HUDEP-2 (cell line): ENCODE measurements around the gene RNF223.
A peak's percentile ranks its signal among the peaks of the same experiment; 100 is the strongest.
"Not testable (repeated sequence)": the region's sequence is repeated elsewhere in the genome, so short reads cannot be mapped to it uniquely, and the experiment has no call there.

Experiments
- DNase-seq, 76 experiments: peaks; one replicate each; lab custom pipeline; 2025; ENCODE audit not compliant: unreplicated experiment in 76 of 76; lab: John Stamatoyannopoulos, UW

The RNF223 gene

DNA sequence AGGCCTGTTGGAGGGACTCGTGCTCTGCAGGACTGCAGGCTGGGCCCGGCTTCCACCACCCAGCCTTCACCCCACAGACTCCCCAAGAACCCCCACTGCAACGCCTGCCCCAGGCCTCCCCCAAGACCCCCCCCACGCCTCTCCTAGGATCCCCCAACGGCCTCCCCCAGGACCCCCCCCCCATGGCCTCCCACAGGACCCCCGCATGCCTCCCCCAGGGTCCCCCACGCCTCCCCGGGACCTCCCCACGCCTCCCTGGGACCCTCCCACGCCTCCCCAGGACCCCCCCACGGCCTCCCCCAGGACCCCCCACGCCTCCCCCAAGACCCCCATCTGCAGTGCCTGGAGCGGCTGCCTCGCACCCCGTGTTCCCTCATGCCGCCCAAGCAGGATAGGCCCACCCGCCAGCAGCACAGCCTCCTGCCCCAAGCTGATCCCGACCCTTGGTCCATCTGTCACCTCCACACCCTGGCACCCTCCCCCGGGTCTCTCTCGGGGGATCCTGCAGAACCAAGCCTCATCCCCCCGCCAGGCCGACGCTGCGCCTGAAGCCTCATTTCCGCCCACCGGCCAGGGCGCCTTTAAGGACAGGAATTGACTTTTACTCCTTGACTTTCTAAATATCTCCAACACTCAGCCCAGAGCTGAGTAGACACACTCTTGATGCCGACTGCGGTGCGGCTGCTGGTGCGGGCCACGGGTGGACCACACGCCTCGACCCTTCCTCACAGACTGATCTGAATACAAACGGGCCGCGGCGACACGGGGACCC, 14.1 kb upstream of the RNF223 start:
- no peak for DNase-seq

DNA sequence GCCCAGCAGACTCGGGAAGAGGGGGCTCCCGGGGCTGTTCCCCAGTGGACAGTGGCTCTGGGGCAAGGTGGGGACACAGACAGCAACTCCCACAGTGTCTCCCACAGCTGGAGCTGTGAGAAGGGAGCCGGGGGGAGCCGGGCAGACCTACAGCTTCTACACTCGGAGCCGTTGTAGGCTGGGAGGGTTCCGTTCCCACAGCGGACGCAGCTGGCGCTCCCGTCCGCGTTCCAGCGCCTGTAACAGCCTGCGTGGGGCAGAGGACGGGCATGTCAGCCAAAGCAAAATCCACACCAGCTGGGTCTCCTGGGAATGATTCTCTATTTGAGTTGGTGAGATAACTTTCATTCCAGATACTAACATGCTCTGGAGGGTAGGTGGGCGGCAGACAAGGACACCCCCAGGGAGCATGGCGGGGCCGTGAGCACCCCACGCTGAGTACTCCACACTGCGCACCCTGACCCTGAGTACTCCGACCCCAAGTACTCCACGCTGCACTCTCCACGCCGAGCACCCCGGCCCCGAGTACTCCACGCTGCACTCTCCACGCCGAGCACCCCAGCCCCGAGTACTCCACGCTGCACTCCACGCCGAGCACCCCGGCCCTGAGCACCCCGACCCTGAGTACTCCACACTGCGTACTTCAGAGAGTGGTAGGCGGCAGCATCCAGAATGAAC, 13.4 kb upstream of the RNF223 start:
- no peak for DNase-seq

DNA sequence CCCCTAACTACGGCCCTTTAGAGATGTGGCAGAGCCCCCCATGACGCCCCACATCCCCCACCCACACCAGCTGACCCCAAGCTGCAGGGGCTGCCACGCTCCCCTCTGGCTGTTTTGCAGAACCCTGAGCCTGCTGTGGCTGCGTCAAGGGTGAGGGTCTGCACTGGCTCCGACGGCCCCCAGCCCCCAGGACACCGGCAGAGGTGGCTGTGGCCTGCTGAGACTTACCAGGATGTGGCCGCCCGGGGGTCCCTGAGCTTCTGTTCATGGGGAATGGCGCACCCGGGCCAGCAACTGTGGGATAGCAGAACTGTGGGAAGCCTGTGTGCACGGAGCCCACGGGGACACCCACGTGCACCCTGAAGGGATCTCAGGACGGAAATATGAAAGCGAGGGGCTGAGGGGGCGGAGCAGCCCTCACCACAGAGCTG, 12.8 kb upstream of the RNF223 start:
- DNase-seq, result no peak

DNA sequence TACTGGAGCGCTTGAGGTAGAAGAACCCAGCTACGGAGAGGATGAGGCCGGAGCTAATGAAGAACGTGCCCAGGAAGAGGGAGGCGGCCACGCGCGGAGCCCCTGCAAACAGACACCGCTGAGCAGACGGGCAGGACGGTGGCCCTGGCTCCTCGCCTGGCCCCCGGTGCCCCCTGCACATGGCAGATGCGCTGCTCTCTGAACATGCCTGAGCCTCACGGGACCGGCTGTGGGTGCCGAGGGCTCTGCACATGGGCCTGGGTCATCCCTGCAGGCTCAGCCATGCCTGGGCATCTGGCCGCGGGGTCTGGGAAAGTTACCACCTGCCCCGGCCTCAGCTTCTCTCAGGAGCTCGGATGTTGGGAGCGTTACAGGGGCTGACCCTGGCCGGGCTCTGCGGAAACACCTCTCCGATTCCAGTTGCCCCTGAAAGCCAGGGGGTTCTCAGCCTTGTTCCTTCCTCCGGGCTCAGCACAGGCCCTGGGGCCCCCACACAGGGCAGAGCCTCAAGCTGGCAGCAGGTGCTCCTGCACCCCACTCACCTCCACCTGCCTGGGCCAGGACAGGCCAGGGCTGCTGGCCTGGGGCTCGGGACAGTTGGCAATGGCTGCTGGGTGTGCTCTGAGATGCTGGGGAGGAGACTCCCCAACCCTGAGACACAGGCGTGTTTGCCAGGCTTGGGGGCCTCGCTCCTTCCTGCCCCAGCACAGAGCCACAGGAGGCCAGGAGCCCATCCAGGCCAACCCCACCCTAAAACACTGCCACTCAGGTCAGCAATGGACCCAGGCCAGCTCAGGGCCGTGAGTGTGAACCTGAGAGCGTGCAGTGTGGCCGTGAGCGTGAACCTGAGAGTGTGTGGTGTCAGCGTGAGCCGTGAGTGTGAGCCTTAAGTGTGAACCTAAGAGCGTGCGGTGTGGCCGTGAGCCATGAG, 12.1 kb upstream of the RNF223 start:
- no peak for DNase-seq

DNA sequence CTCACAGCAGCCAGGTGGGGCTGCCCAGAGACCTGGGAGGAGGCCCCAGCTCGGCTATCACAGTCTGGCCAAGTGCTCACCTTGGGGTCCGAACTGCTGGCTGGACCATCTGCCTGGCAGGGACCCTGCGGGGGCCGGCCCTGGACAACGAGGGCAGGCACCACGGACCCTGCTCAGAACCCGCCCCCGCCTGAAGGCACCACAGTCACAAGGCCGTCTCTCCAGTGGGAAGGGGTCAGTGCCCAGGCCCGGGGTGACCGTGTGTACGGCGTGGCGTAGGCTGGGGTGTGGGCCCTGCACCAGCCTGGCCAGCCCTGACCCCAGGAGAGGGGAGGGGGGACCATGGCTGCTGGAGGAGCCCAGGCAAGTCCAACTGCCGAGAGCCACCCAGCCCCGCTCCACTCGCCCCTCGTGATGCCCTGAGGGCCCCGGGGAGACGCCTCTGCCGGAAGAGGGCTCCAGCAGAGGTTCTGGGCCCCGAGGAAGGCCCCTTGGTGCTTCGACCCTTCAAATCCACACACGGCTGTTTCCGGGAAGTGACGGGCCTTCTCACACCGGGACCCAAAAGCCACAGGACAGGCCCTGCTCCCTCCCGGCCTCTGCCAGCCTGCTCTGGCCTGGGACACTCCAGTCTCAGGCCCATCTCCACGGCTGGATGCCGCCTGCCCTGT, 11.2 kb upstream of the RNF223 start:
- DNase-seq, result no peak

DNA sequence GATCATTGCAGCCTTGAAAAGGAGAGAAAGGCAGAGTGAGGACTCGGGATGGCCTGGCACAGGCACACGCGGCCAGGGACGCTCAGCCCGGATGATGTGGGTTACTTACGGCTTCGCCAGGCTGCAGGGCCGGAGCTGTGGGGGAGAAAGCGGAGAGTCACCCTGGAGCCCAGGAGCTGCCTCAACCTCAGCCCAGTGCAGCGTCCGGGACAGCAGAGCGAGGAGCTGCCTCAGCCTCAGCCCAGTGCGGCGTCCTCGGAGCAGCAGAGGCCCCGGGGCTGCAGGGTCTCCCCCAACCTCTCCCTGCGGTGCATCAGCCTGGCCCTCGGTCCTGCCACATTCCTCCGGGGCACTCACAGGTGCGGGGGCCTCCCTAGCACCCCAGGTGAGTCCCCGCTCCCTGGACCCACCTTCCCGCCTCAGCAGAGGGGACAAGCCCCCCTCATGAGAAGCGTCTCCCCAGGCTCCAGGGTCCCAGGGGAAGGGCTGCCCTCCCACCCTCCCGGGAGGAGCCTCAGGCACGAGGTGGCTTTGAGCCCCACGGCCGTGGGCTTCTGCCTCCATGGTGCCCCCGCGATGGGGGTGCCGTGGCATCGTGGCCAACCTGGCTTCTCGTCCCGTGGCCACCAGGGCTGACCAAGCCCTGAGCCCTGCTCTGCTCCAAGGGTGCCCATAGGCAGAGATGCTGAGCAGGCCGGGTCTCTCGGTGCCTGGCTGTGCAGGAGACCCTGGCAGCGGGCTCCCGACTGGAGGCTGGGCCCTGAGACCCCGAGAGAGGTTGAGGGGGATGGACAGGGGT, 10.5 kb upstream of the RNF223 start:
- DNase-seq, result no peak

DNA sequence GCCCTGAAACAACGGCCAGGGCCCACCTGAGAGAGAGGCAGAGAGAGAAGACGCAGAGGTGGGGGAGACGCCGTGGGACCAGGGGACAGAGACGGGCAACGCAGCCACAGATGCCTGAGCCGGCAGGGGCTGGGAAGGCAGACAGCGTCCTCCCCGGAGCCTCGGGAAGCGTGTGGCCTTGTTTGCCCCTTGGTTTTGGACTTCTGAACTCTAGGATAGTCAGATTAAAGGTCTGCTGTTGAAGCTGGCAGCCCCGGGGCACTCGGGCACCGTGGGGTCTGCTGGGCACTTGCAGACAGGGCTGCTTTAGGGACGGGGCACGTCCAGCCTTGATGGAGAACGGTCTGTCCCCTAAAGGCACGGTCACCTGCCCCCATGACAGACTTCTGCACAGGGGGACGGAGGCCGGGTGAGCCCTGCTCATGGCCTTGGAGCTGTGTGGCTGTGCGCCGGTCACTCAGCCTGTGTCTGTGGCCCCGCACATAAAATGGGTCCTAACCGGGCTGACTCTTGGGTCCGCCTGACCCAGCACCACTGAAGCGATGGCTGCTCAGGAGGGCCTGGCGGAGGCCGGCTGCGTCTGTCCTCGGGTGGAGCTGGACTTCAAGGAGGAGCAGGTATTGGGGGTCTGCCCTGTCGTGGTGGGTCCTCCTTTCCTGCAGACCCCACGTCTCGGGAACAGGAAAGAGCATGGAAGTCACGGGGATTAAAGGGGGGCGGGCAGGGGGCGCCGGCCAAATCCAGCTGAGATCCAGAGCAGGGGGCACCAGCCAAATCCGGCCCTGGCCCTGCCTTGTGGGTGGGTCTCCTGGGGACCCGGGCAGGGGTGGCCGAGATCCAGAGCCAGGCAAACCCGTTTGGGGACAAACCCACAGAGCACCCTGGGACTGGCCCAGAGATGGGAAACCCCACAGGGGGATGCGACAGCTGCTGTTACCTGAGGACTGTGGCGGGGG, 9.6 kb upstream of the RNF223 start:
- no peak for DNase-seq

DNA sequence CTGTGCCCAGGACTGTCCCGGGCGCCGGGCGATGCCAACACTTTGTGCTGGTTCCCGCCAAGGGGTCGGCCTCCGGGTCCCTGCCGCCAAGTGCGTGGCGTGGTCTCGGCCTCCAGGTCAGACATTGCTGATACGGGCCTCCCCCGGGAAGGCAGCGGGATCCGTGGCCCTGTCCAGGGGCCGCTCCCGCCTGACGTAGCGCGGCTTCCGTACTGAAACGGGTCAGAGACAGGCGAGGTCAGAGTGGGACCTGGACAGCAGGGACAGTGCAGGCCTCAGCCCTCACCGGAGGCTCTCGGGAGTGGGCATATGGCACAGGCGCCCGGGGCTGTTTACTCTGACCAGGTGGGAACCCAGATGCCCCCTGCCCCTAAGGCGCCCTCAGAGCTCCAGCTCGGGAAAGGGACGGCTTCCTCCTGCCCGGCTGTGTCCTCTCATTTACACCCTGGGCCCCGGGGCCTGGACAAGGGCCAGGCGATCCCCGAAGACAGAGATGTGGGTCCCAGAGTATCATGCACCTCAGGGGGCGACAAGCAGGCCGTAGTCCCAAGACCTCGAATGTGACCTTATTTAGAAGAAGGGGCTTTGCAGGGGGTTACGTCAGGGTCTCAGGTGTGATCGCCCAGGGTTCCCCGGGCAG, 8.8 kb upstream of the RNF223 start:
- DNase-seq, result no peak

DNA sequence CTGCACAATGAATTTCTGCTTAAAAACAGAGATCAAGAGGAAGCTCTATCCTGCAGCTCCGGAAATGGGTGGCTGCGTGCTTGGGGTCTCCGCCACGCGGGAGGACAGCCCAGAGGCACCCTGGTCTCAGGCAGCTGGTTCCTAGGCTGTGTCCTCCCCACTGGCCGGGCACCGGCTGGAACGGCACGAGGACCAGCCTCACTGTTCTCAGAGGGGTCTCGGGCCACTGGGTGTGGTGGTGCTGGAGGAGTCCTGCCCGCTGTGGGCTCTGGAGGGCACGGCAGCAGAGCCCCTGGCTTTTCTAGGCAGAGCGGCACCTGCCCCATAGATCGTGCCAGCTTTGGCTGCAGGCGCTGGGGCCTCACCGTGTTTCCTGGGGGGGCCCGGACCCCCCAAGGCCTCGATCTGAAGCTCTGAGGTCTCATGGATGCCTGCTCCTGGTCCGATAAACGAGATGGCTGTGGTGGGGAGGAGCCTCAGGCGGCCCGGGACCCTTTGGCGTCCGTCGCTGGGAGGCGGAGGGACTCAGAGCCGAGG, 8.2 kb upstream of the RNF223 start:
- DNase-seq, result no peak

DNA sequence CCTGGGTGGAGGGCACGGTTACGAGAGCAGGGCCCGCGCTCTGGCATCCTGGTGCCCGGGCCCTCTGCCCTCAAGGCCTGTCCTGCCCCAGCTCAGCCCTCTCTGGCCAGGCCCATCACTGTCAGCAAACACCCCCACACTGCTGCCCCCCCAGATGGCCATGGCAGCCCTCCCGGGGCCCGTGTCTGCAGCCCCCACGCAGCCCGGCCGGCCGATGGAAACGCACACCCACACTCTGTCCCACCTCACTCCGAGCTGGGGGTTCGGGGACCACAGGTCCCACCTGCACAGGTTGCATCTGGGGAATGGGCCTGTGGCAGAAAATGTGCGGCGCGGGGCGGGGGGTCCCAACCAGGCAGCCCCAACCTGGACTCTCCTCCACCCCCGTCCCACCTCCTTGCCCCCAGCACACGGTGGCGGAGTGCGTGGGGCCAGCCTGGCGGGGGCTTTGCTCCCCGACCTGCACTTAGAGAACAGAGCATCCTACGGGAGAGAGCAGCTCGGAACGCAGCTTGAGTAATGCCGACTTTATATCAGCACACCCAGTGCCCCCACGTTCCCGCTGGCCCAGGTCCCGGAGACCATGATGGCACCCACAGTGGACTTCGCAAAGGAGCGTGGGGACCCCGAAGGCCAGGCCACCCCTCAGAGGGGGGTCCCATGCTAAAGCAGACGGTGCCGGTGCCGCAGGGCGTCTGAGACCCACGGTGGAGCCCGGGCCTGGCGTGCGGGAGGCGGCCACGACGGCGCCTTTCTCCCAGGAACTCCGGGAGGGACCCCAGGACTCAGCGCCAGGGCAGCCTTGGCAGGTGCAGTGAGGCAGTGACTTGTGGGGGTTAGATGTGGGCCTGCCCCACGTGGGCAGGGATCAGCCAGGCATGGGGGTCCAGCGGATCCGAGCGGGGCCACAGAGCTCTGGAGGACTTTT, 7.5 kb upstream of the RNF223 start:
- DNase-seq, result no peak

DNA sequence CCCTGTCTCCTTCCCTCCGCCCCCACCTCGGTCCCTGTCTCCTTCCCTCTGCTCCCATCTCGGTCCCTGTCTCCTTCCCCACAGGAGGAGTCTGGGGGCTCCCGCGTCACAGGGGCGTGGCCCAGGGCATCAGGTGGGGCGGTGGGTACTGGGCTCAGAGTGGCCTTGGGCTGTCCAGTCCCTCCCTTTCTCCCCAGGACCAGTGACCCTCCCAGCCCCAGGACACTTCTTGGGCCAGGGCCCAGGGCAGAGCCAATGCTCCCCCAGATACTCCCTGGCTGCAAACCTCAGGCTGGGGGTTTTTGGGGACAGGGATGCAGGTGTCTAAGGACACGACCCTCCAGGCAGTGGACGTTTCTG, 6.8 kb upstream of the RNF223 start:
- no peak for DNase-seq

DNA sequence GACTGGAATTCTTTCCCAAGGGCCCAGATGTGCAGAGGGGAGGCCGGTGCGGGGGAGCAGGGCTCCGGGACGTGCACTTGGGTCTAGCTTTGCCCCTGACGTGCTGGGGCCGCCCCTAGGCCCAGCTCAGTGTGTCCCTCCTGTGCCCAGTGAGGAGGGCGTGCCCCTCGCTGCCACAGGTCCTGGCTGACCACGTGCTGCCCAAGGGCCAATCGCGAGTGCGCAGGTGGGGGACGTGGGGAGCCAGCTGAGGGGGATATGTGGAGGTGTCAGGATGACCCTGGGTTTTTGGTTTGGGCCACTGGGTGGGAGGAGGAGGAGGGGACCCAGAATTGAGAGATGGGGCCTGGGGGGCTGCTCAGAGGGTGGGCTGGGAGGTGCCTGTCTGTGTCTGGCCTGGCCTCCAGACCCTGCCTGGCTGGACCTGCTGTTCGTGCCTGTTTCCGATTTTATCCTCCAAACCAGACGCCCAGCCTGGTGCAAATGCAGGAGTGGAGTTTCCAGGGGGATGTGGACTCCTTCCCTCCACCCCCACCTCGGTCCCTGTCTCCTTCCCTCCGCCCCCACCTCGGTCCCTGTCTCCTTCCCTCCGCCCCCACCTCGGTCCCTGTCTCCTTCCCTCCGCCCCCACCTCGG, 6.1 kb upstream of the RNF223 start:
- peak in 41 of 76 experiments; percentile 8 to 60 (median 32) for DNase-seq

DNA sequence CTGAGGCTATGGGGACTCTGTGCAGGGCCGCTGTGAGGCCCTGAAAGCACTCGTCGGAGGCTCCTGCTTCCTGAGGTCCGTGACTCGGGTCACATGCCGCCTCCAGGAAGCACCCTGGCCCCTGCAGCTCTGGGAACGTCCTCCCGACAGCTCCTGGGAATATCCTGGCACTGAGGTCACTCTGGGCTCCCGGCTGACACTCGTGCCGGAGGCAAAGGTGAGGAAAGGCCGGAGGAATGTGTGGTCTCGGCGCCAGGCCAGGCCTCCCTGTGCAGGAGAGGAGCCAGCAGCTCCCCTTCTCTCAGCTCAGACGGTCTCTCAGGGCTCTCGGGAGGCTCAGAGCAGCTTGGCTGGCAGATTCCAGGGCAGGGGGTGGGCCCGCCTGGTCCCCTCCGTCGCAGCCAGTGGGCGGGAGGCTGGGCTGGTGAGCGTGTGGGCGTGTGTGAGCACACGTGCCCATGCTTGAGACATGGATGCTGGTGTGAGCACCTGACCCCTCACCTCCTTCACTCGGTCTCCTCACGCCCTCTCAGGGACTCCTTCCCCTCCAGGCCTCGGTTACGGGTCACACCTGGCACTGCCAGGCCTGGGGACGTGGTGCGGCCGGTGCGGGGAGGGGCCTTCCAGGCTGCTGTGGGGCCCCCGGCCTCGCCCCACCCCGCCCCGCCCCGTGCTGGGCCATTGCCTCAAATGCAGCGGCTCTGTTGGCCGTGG, 5.5 kb upstream of the RNF223 start:
- DNase-seq, result peak in 35 of 76 experiments; percentile 12 to 64 (median 35)

DNA sequence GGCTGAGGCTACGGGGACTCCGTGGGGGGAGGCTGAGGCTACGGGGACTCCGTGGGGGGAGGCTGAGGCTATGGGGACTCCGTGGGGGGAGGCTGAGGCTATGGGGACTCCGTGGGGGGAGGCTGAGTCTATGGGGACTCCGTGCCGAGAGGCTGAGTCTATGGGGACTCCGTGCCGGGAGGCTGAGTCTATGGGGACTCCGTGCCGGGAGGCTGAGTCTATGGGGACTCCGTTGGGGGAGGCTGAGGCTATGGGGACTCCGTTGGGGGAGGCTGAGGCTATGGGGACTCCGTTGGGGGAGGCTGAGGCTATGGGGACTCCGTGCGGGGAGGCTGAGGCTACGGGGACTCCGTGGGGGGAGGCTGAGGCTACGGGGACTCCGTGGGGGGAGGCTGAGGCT, 3.3 kb upstream of the RNF223 start:
- DNase-seq, result not testable (repeated sequence)

DNA sequence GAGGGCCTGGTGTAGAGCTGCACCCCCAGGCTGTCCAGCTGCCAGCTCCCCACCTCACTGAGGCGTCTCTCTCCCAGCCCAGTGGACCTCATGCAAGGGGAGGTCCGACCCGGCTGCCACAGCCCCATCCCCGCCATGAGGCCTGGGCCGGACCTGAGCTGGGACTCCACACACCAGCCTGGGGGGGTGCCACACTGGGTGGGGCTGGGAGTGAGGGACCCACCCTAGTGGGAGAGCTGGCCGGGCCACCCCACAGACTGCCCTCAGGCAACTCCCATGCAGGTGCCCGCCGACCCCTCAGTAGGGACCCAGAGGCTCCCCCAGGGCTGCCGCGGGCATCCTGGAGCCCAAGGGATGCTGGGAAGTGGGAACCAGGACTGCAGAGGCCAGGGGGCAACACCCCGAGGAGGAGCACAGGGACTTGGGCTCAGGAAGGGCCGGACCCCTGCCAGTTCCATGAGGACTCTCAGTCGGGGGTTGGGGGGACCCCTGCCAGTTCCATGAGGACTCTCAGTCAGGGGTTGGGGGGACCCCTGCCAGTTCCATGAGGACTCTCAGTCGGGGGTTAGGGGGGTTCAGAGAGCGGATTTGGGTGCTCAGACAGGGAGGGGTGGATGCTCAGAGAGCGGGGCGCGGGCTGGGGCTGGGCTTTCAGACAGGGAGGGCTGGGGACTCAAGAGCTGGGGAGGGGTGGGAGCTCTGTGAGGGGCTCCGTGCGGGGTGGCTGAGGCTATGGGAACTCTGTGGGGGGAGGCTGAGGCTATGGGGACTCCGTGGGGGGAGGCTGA, 1.2 kb upstream of the RNF223 start:
- DNase-seq, result no peak
